GM20431 (cell line): ENCODE data around the gene MATK.
"Not testable (repeated sequence)": the region's sequence is repeated elsewhere in the genome, so short reads cannot be mapped to it uniquely, and the experiment has no call there.

ENCODE experiments used
- in situ Hi-C: fragments of 300-500 bp; cut with MseI, MboI; formaldehyde crosslinking; loops from one replicate; pipeline ENCODE4 v1.15.0; 2020; ENCODE audit warnings: low sequenced_read_pairs; ENCODE audit not compliant: unreplicated experiment

MATK gene

GRCh38 chr19:3816566-3817218 lies 30.5 kb upstream of the MATK start:
- in situ Hi-C loops, result no loop called here

- in situ Hi-C loops, result not testable (repeated sequence)
Measured at GRCh38 chr19:3816148-3816547, 30.0 kb upstream of the MATK start.

GRCh38 chr19:3814648-3815047 lies 28.5 kb upstream of the MATK start:
- in situ Hi-C loops, result no loop called here

- in situ Hi-C loops, result no loop called here
Measured at GRCh38 chr19:3813473-3814392, 27.6 kb upstream of the MATK start.

GRCh38 chr19:3810708-3811355 lies 24.7 kb upstream of the MATK start:
- in situ Hi-C loops, result no loop called here

- in situ Hi-C loops, result no loop called here
Measured at GRCh38 chr19:3809881-3810707, 23.9 kb upstream of the MATK start.

- in situ Hi-C loops, result no loop called here
Measured at GRCh38 chr19:3808420-3809143, 22.4 kb upstream of the MATK start.

- in situ Hi-C loops, result no loop called here
Measured at GRCh38 chr19:3807574-3808354, 21.6 kb upstream of the MATK start.

GRCh38 chr19:3807131-3807480 lies 20.9 kb upstream of the MATK start:
- in situ Hi-C loops, result no loop called here

- in situ Hi-C loops, result no loop called here
Measured at GRCh38 chr19:3805859-3806258, 19.7 kb upstream of the MATK start.

- in situ Hi-C loops, result no loop called here
Measured at GRCh38 chr19:3804429-3804828, 18.2 kb upstream of the MATK start.

GRCh38 chr19:3803986-3804385 lies 17.8 kb upstream of the MATK start:
- in situ Hi-C loops, result no loop called here

- in situ Hi-C loops, result no loop called here
Measured at GRCh38 chr19:3803114-3803888, 17.1 kb upstream of the MATK start.

- in situ Hi-C loops, result no loop called here
Measured at GRCh38 chr19:3801412-3802096, 15.4 kb upstream of the MATK start.

GRCh38 chr19:3800996-3801395 lies 14.8 kb upstream of the MATK start:
- in situ Hi-C loops, result no loop called here

- in situ Hi-C loops, result no loop called here
Measured at GRCh38 chr19:3798137-3798536, 12.0 kb upstream of the MATK start.

- in situ Hi-C loops, result no loop called here
Measured at GRCh38 chr19:3796358-3796757, 10.2 kb upstream of the MATK start.

GRCh38 chr19:3793799-3794198 lies 7.6 kb upstream of the MATK start:
- in situ Hi-C loops, result no loop called here
